AG09309 (cell line): ENCODE measurements around the gene ARHGAP22.

ENCODE experiments used
- DNase-seq: peaks from one replicate; pipeline ENCODE4 v3.0.0-alpha.2; 2010; ENCODE audit warnings: low read depth
- H3K4me3 ChIP-seq: 2 replicates; pipeline ENCODE4 v1.5.1; 2011; ENCODE audit warnings: mild to moderate bottlenecking, low read depth, low read length, moderate library complexity; ENCODE audit not compliant: control insufficient read depth
- CTCF ChIP-seq: IDR thresholded peaks from 2 replicates; pipeline ENCODE4 v1.5.1; 2011; ENCODE audit warnings: mild to moderate bottlenecking, low read depth, low read length, inconsistent platforms; ENCODE audit not compliant: insufficient read depth, control insufficient read depth; ENCODE audit errors: missing control alignments

ARHGAP22 gene

GRCh38 chr10:48450741-48451466 is 154.0 kb downstream of the ARHGAP22 start:
- TF ChIP-seq CTCF, result no peak
- no peak for DNase-seq

GRCh38 chr10:48450233-48450740 is 154.6 kb downstream of the ARHGAP22 start:
- no peak overlapping the region for H3K4me3 ChIP-seq
- no peak for DNase-seq
- TF ChIP-seq CTCF, result no peak

More at GRCh38 chr10:48450741-48451466, 154.0 kb downstream of the ARHGAP22 start:
- H3K4me3 ChIP-seq, result no peak overlapping the region

GRCh38 chr10:48449501-48450232 is 155.2 kb downstream of the ARHGAP22 start:
- TF ChIP-seq CTCF, result no peak
- H3K4me3 ChIP-seq, result no peak overlapping the region
- DNase-seq, result no peak

- TF ChIP-seq CTCF, result no peak
- DNase-seq, result no peak
- no peak overlapping the region for H3K4me3 ChIP-seq
Measured at GRCh38 chr10:48448796-48449195, 156.1 kb downstream of the ARHGAP22 start.

- TF ChIP-seq CTCF, result no peak
- no peak for DNase-seq
- no peak overlapping the region for H3K4me3 ChIP-seq
Measured at GRCh38 chr10:48447356-48448215, 157.3 kb downstream of the ARHGAP22 start.

- no peak overlapping the region for H3K4me3 ChIP-seq
- DNase-seq, result no peak
- TF ChIP-seq CTCF, result no peak
Measured at GRCh38 chr10:48446785-48447184, 158.1 kb downstream of the ARHGAP22 start.
